ENCODE results near the gene SMAD9. TPM values are rescaled to one million over a fixed set of nuclear protein-coding genes. Genes with fewer than 3 reads are reported as not detected.

Gene SMAD9
- total RNA-seq, 2 experiments from 2014 or later: not detected

- POLR2A ChIA-PET: no interaction called here
- Mint-ChIP-seq H3K4me3 (no peak overlapping the region), H3K36me3 (ENCODE audit: low read depth) (no peaks in the 10 kb centered on the region), H3K27me3 (peaks cover 85% of the 10 kb centered on the region), H3K4me1 (ENCODE audit: low read depth) (no peaks in the 10 kb centered on the region), H3K27ac (no peak overlapping the region), H3K9me3 (no peaks in the 10 kb centered on the region)
- no peak for DNase-seq
- ATAC-seq (ENCODE audit: poor library complexity): no peak
- H3K4me1 ChIP-seq (ENCODE audit: insufficient read depth, low read length): peaks cover 4% of the 10 kb centered on the region
- H3K27ac ChIP-seq (ENCODE audit: low read depth in 1 of 2, low read length in 2 of 2): no peak overlapping the region
- no peak overlapping the region for H3K4me3 ChIP-seq (ENCODE audit: low read length)
- CTCF ChIA-PET: no interaction called here
- H3K36me3 ChIP-seq (ENCODE audit: insufficient read depth, low read length): no peaks in the 10 kb centered on the region
- H3K9me3 ChIP-seq (ENCODE audit: control insufficient read depth in 1 of 2, insufficient read depth in 1 of 2, low read length in 2 of 2): no peaks in the 10 kb centered on the region
- no peak for TF ChIP-seq CTCF (IDR thresholded peaks at IDR 0.05)
- peaks cover 17 to 64% of the 10 kb centered on the region in 2 experiments for H3K27me3 ChIP-seq (ENCODE audit: control insufficient read depth in 1 of 2, insufficient read depth in 2 of 2, low read length in 2 of 2)
- intact Hi-C loops (cut with DNase I, micrococcal nuclease): no loop called here
Measured at GRCh38 chr13:36919171-36919832, 736 bp downstream of the SMAD9 start.

GRCh38 chr13:36918246-36919131 lies 1.5 kb downstream of the SMAD9 start:
- POLR2A ChIA-PET: no interaction called here
- H3K27me3 Mint-ChIP-seq: peaks cover 84% of the 10 kb centered on the region
- Histone ChIP-seq H3K27ac (ENCODE audit: low read depth in 1 of 2, low read length in 2 of 2) (no peak overlapping the region), H3K4me3 (ENCODE audit: low read length) (no peak overlapping the region), H3K27me3 (ENCODE audit: control insufficient read depth in 1 of 2, insufficient read depth in 2 of 2, low read length in 2 of 2) (peaks cover 17 to 64% of the 10 kb centered on the region in 2 experiments), H3K4me1 (ENCODE audit: insufficient read depth, low read length) (peaks cover 4% of the 10 kb centered on the region), H3K9me3 (ENCODE audit: control insufficient read depth in 1 of 2, insufficient read depth in 1 of 2, low read length in 2 of 2) (no peaks in the 10 kb centered on the region), H3K36me3 (ENCODE audit: insufficient read depth, low read length) (no peaks in the 10 kb centered on the region)
- no peaks in the 10 kb centered on the region for H3K4me1 Mint-ChIP-seq (ENCODE audit: low read depth)
- CTCF ChIA-PET: no interaction called here
- intact Hi-C loops (cut with DNase I, micrococcal nuclease): no loop called here
- no peak overlapping the region for H3K27ac Mint-ChIP-seq
- no peak for ATAC-seq (ENCODE audit: poor library complexity)
- no peak for DNase-seq
- no peaks in the 10 kb centered on the region for H3K36me3 Mint-ChIP-seq (ENCODE audit: low read depth)
- no peak overlapping the region for H3K4me3 Mint-ChIP-seq
- H3K9me3 Mint-ChIP-seq: no peaks in the 10 kb centered on the region
- TF ChIP-seq CTCF (IDR thresholded peaks at IDR 0.05): no peak

GRCh38 chr13:36917311-36917710 lies 2.7 kb downstream of the SMAD9 start:
- Mint-ChIP-seq H3K4me3 (no peak overlapping the region), H3K27me3 (peaks cover 83% of the 10 kb centered on the region), H3K36me3 (ENCODE audit: low read depth) (no peaks in the 10 kb centered on the region), H3K9me3 (no peaks in the 10 kb centered on the region), H3K4me1 (ENCODE audit: low read depth) (no peaks in the 10 kb centered on the region), H3K27ac (no peak overlapping the region)
- Histone ChIP-seq H3K27ac (ENCODE audit: low read depth in 1 of 2, low read length in 2 of 2) (no peak overlapping the region), H3K36me3 (ENCODE audit: insufficient read depth, low read length) (no peaks in the 10 kb centered on the region), H3K4me3 (ENCODE audit: low read length) (no peak overlapping the region), H3K4me1 (ENCODE audit: insufficient read depth, low read length) (peaks cover 4% of the 10 kb centered on the region), H3K27me3 (ENCODE audit: control insufficient read depth in 1 of 2, insufficient read depth in 2 of 2, low read length in 2 of 2) (peaks cover 17 to 64% of the 10 kb centered on the region in 2 experiments), H3K9me3 (ENCODE audit: control insufficient read depth in 1 of 2, insufficient read depth in 1 of 2, low read length in 2 of 2) (no peaks in the 10 kb centered on the region)
- POLR2A ChIA-PET: no interaction called here
- CTCF ChIA-PET: no interaction called here
- intact Hi-C loops (cut with DNase I, micrococcal nuclease): no loop called here
- TF ChIP-seq CTCF (IDR thresholded peaks at IDR 0.05): no peak
- ATAC-seq (ENCODE audit: poor library complexity) (no peak), DNase-seq (no peak)
